KOPT-K1 (cell line): ENCODE data around the gene BRCA2.
"Not testable (repeated sequence)": the region's sequence is repeated elsewhere in the genome, so short reads cannot be mapped to it uniquely, and the experiment has no call there.

Experiments used
- H3K27ac ChIP-seq: fragments of 200-600 bp; sonication (generic); 2 replicates; pipeline ENCODE4 v1.5.1; 2016; ENCODE audit warnings: antibody characterized with exemption, mild to moderate bottlenecking, low read depth, low read length; ENCODE audit not compliant: poor library complexity, severe bottlenecking
- H3K36me3 ChIP-seq: fragments of 200-600 bp; sonication (generic); 2 replicates; pipeline ENCODE4 v1.5.1; 2017; ENCODE audit warnings: antibody characterized with exemption, mild to moderate bottlenecking, low read length, moderate library complexity; ENCODE audit not compliant: insufficient read depth
- H3K9me3 ChIP-seq: fragments of 200-600 bp; sonication (generic); 2 replicates; pipeline ENCODE4 v1.5.1; 2017; ENCODE audit warnings: antibody characterized with exemption, low read length, mild to moderate bottlenecking; ENCODE audit not compliant: insufficient read depth, poor library complexity, severe bottlenecking

BRCA2 gene

DNA sequence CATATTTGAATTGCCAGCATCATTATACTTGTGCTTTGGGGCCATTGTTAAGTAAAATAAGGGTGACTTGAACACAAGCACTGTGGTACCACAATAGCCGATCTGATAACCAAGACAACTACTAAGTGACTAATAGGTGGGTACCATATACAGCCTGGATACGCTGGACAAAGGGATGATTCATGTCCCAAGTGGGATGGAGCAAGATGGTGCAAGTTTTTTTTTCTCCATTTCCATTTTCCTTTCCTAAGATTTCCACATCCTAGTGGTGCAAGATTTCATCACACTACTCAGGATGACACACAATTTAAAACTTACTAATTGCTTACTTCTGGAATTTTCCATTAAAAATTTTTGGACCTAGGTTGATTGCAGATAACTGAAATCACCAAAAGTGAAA, 15.1 kb downstream of the BRCA2 start:
- no peak overlapping the region for H3K27ac ChIP-seq
- peaks cover 100% of the 10 kb centered on the region for H3K36me3 ChIP-seq
- H3K9me3 ChIP-seq: peaks cover 33% of the 10 kb centered on the region

DNA sequence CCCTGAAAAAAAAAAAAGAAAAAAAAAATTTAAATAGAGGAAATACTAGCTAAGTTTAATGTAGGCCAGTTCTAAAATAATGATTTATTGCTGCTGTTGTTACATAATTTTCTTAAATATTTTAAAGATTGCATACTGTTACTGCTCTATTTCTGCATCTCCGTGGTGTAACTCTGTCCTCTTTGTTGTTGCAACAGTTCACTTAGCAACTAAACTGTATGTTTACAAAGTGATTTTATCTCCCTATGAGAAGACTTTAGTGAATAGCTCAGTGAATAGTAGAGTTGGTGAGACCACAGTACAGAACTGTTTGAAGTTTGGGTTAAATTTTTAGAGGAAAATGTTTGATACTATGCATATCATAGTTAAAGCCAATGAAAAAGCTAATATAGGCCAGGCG, 19.4 kb downstream of the BRCA2 start:
- H3K36me3 ChIP-seq: peaks cover 95% of the 10 kb centered on the region
- H3K27ac ChIP-seq: no peak overlapping the region
- peaks cover 75% of the 10 kb centered on the region for H3K9me3 ChIP-seq

DNA sequence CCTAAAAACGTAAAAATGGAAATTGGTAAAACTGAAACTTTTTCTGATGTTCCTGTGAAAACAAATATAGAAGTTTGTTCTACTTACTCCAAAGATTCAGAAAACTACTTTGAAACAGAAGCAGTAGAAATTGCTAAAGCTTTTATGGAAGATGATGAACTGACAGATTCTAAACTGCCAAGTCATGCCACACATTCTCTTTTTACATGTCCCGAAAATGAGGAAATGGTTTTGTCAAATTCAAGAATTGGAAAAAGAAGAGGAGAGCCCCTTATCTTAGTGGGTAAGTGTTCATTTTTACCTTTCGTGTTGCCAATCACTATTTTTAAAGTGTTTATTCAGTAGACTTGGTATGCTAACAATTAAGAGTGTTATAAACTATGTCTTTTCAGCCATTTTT, 25.6 kb downstream of the BRCA2 start:
- Histone ChIP-seq H3K27ac (no peak overlapping the region), H3K9me3 (peaks cover 79% of the 10 kb centered on the region), H3K36me3 (peaks cover 81% of the 10 kb centered on the region)

DNA sequence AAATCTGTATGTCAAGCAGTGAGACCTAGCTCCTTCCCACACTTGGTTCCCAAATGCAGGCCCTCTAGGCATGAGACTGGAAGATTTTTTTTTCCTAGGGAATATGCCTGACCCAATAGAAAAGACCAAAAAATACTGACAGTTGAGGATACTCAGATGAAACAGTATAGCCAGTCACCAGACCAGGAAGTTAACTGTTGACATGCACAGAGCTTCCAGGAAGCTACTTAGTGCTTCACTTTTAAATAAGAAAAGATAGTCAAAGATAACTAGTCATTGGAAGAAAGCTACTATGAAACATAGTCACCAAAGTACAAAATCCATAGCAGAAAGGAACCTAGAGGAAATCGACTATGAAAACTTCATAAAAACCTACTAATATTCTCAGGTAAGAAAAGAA, 32.3 kb downstream of the BRCA2 start:
- Histone ChIP-seq H3K27ac (no peak overlapping the region), H3K36me3 (peaks cover 94% of the 10 kb centered on the region), H3K9me3 (peaks cover 11% of the 10 kb centered on the region)

DNA sequence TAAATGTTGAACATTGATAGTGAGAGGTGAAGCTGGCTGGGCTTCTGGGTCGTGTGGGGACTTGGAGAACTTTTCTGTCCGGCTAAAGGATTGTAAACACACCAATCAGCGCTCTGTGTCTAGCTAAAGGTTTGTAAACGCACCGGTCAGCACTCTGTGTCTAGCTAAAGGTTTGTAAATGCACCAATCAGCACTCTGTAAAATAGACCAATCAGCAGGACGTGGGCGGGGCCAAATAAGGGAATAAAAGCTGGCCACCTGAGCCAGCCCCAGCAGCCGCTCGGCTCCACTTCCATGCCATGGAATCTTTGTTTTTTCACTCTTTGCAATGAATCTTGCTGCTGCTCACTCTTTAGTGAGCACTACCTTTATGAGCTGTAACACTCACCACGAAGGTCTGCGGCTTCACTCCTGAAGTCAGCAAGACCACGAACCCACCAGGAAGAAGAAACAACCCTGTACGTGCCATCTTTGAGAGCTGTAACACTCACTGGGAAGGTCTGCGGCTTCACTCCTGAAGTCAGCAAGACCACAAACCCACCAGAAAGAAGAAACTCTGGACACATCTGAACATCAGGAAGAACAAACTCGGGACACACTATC, 35.6 kb downstream of the BRCA2 start:
- H3K9me3 ChIP-seq, H3K27ac ChIP-seq: not testable (repeated sequence)
- peaks cover 95% of the 10 kb centered on the region for H3K36me3 ChIP-seq

DNA sequence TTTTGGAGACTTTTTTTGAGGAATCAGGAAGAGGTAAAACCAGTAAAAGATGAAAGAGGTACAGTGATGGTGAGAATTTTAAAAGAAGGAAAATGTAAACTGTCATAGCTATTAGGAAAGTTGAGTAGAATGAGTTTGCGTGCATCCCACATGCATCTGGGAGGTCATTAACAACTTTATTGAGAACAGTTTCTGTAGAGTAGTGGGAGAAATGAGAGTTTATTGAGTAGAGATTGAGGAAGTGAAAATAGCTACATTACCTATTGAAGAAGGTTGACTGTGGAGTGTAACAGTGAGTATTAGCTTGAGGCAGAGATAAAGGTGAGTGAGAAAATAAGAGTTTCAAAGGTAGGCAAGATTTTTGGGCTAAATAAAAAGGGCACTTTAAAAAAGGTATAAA, 38.7 kb downstream of the BRCA2 start:
- H3K9me3 ChIP-seq: no peaks in the 10 kb centered on the region
- peaks cover 95% of the 10 kb centered on the region for H3K36me3 ChIP-seq
- H3K27ac ChIP-seq: no peak overlapping the region

DNA sequence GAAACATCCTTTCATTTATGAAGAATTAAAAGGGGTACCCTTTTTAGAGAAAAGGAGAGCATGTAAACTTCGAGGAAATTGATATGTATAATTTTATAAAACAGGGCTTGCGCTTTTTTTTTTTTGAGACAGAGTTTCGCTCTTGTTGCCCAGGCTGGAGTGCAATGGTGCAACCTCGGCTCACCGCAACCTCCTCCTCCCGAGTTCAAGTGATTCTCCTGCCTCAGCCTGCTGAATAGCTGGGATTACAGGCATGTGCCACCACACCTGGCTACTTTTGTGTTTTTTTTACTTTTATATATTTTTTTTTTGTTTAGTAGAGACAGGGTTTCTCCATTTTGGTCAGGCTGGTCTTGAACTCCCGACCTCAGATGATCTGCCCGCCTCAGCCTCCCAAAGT, 40.6 kb downstream of the BRCA2 start:
- H3K36me3 ChIP-seq: peaks cover 95% of the 10 kb centered on the region
- H3K27ac ChIP-seq, H3K9me3 ChIP-seq: not testable (repeated sequence)

DNA sequence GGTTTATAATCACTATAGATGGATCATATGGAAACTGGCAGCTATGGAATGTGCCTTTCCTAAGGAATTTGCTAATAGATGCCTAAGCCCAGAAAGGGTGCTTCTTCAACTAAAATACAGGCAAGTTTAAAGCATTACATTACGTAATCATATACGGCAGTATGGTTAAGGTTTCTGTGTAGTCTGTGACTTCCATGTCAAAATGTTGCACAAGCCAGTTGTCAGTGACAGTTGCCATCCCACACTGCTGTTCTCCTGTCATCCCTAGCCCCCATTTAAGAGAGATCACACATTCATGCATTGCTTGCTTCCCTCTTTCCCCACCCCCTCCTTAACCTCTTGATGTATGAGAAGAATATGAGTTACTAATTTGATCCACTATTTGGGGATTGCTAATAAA, 47.3 kb downstream of the BRCA2 start:
- Histone ChIP-seq H3K27ac (no peak overlapping the region), H3K9me3 (no peaks in the 10 kb centered on the region), H3K36me3 (peaks cover 97% of the 10 kb centered on the region)

DNA sequence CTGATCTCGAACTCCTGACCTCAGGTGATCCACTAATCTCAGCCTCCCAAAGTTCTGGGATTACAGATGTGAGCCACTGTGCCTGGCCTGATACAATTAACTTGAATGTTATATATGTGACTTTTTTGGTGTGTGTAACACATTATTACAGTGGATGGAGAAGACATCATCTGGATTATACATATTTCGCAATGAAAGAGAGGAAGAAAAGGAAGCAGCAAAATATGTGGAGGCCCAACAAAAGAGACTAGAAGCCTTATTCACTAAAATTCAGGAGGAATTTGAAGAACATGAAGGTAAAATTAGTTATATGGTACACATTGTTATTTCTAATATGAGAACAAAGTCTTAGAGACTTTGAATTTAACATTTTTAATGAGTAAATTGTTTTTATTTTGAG, 55.5 kb downstream of the BRCA2 start:
- Histone ChIP-seq H3K36me3 (peaks cover 98% of the 10 kb centered on the region), H3K27ac (no peak overlapping the region), H3K9me3 (peaks cover 20% of the 10 kb centered on the region)

DNA sequence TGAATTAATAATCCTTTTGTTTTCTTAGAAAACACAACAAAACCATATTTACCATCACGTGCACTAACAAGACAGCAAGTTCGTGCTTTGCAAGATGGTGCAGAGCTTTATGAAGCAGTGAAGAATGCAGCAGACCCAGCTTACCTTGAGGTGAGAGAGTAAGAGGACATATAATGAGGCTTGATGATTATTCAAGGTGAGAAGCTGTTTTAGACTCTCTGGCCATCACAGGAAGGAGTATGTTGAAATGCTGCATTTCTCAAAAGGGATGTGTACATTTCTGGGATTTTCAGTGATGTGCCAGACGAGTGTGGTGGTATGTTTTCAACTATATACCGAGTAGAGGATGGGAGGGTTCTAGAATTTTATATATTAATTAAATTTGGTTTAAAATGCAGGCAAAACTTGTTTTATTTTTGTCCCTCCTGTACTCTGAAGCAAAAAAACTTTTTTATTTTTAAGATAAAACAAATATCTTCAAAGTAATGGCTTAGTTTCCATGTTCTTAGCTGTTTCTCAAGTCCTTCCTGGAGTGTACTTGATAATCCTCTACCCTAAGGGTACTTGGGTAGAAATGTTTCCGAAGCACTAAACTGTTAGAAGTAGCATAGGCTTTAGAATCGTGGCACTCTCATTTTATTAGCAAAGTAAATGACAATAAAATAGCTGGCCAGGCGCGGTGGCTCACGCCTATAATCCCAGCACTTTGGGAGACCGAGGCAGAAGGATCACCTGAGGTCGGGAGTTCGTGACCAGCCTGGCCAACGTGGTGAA, 61.5 kb downstream of the BRCA2 start:
- peaks cover 20% of the 10 kb centered on the region for H3K9me3 ChIP-seq
- H3K36me3 ChIP-seq: peaks cover 98% of the 10 kb centered on the region
- H3K27ac ChIP-seq: no peak overlapping the region

DNA sequence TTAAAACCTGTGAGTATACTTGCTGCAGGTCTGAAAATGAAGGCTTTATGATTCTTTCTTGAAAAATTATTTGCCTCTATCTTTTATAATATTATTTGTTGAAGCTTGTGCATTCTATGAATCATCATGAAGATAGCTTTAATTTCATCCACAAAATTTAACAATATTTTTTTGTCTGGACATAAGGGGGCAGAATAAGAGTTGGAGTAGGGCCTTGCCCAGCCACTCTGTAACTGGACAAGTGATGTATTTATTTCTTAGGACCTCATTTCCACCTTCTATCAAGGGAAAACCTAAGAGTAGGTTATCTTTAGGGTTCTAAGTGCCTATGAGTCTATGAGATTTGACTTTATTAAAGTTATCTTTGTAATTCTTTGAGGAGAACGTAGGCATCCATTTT, 62.7 kb downstream of the BRCA2 start:
- Histone ChIP-seq H3K9me3 (peaks cover 14% of the 10 kb centered on the region), H3K36me3 (peaks cover 98% of the 10 kb centered on the region), H3K27ac (no peak overlapping the region)

DNA sequence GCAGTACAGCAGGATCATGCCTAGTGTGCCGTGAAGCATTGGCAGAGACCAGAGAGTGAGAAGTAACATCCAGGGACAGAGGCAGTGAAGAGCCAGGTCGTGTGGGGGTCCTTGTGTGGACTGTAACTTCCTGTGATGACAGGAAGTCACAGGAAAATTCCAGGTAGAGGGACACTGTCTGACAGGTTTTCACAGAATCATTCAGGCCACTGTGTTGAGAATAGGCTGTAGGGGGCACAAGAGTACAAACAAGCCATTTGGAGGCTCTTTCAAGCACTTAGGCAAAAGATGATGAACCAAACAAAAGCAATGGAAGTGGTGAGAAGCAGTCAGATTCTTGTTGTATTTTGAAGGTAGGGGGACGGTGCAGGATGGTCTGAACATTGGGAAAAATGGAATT, 66.2 kb downstream of the BRCA2 start:
- Histone ChIP-seq H3K9me3 (no peaks in the 10 kb centered on the region), H3K27ac (no peak overlapping the region), H3K36me3 (peaks cover 98% of the 10 kb centered on the region)

DNA sequence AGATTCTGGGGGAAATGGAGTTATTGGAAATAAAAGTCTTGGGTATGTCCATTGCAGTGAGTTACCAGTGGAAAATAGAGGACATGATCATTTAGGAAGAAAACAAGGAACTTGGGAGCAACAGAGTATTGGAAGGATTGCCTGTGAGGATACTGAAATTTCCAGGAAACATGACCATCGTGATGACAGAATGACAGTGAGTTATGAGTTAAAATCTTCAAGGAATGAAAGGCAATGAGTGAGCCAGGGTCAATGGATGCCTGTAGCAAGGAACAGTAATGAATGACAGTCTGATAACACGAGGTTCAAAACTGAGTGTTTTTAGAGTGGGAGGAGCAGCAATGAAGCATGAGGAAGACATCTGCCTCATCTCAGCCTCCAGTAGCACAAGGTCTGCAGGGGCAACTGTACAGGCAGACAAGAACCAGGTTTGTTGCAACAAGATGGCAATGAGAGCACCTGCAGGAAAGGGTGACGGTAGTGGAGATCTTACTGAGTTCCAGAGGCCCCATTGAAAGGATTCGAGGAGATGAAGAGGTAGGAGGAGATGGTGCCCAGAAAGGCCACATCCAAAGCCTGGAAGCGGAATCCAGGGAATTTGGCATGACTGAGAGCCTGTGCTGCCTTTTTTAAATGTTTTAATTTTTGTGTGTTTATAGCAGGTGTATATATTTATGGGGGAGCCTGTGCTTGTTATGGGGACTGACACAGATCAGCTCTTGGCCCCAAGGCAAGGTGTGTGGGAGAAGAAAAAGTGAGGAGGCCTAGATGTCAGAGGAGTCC, 68.7 kb downstream of the BRCA2 start:
- Histone ChIP-seq H3K27ac (no peak overlapping the region), H3K36me3 (peaks cover 91% of the 10 kb centered on the region), H3K9me3 (no peaks in the 10 kb centered on the region)

DNA sequence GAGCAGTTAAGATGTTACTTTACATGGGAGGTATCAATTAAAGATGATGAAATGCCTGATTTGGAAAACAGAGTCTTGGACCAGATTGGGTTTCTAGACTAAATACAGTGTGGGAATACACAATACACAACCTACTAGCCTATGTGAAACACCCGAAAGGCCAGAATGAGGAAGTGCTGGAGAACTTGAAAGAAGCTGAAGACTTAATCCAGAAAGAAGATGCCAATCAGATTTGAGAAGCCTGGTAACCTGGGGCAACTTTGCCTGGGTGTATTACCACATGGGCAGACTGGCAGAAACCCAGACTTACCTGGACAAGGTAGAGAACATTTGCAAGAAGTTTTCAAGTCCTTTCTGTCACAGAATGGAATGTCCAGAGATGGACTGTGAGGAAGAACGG, 69.4 kb downstream of the BRCA2 start:
- Histone ChIP-seq H3K36me3 (peaks cover 90% of the 10 kb centered on the region), H3K9me3 (no peaks in the 10 kb centered on the region), H3K27ac (no peak overlapping the region)

DNA sequence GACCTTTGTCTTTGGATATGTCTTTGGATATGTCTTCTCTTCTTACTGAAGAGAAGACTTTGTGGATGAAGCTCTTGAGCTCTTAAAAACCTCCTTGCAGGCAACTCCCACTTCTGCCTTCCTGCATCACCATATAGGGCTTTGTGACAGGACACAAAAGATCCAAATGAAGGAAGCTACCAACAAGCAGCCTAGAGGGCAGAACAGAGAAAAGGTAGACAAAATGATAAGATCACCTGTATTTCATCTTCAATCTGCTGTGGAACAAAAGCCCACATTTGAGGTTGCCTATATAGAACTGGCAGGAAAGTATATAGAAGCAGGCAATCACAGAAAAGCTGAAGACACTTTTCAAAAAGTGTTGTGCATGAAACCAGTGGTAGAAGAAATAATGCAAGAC, 70.1 kb downstream of the BRCA2 start:
- Histone ChIP-seq H3K36me3 (peaks cover 85% of the 10 kb centered on the region), H3K9me3 (no peaks in the 10 kb centered on the region), H3K27ac (no peak overlapping the region)
